GM06990 (cell line): Measurements from ENCODE around the gene PLEKHA4.
"Not testable (repeated sequence)": the region's sequence is repeated elsewhere in the genome, so short reads cannot be mapped to it uniquely, and the experiment has no call there.

ENCODE experiments used
- DNase-seq: peaks from one replicate; pipeline ENCODE4 v3.0.0-alpha.2; 2011; ENCODE audit not compliant: insufficient read length; ENCODE audit errors: extremely low read depth
- H3K27me3 ChIP-seq: replicated peaks from 2 replicates; pipeline ENCODE4 v1.6.0; 2011; ENCODE audit warnings: low read length; ENCODE audit not compliant: control insufficient read depth, insufficient read depth
- H3K36me3 ChIP-seq: 2 replicates; pipeline ENCODE4 v1.5.1; 2011; ENCODE audit warnings: low read length; ENCODE audit not compliant: control insufficient read depth, insufficient read depth
- H3K4me3 ChIP-seq: replicated peaks from 2 replicates; pipeline ENCODE4 v1.5.1; 2011; ENCODE audit warnings: low read depth, mild to moderate bottlenecking, control low read depth, low read length
- TF ChIP-seq, protein P1 (sequence below): IDR thresholded peaks from 2 replicates; pipeline ENCODE4 v1.5.1; 2011; ENCODE audit warnings: low read length, control low read depth, mild to moderate bottlenecking, inconsistent platforms; ENCODE audit not compliant: insufficient read depth, poor library complexity, severe bottlenecking

PLEKHA4 gene

GRCh38 chr19:48795055-48795684 is 73.2 kb downstream of the PLEKHA4 start:
- no peaks in the 10 kb centered on the region; the same call in 1 of the 2 replicates for H3K36me3 ChIP-seq
- H3K27me3 ChIP-seq: no peaks in the 10 kb centered on the region
- TF ChIP-seq, protein P1, sequence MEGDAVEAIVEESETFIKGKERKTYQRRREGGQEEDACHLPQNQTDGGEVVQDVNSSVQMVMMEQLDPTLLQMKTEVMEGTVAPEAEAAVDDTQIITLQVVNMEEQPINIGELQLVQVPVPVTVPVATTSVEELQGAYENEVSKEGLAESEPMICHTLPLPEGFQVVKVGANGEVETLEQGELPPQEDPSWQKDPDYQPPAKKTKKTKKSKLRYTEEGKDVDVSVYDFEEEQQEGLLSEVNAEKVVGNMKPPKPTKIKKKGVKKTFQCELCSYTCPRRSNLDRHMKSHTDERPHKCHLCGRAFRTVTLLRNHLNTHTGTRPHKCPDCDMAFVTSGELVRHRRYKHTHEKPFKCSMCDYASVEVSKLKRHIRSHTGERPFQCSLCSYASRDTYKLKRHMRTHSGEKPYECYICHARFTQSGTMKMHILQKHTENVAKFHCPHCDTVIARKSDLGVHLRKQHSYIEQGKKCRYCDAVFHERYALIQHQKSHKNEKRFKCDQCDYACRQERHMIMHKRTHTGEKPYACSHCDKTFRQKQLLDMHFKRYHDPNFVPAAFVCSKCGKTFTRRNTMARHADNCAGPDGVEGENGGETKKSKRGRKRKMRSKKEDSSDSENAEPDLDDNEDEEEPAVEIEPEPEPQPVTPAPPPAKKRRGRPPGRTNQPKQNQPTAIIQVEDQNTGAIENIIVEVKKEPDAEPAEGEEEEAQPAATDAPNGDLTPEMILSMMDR: peak; percentile 93
- H3K4me3 ChIP-seq: peak overlapping the region; percentile 62
- peak; percentile 88 for DNase-seq

DNA sequence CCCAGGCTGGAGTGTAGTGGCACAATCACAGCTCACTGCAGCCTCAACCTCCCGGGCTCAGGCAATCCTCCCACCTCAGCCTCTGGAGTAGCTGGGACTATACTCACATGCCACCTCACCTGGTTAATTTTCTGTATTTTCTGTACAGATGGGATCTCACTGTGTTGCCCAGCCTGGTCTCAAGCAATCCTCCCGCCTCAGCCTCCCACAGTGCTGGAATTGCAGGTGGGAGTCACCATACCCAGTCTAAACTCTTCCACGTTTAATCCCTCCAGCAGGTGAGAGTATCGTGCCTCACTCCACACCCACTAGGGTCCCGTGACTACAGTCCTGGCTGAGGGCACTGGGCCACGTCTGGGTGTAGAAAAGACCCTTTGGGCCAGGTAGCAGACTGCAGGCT is 74.1 kb downstream of the PLEKHA4 start:
- no peak for DNase-seq
- H3K27me3 ChIP-seq: no peaks in the 10 kb centered on the region
- H3K4me3 ChIP-seq: no peak overlapping the region
- TF ChIP-seq, protein P1: no peak
- no peaks in the 10 kb centered on the region; the same call in 1 of the 2 replicates for H3K36me3 ChIP-seq

DNA sequence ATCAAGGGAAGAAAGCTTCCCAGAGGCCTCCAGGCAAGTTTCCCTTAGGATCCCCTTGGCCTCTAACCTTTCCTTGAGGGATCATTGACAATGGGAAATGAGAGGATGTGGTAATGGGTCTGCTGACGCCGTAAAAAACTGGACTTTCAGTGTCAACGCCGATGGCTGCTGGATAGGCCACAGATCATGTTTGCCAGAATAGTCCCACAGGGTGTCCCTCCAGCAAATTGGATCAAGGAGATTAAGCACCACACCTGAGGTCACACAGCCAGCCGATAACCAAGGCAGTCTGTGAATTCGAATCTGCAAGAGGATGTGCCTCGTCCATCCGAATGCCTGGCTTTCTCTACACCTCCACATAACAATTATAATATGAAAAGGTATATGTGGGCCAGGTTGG is 75.1 kb downstream of the PLEKHA4 start:
- TF ChIP-seq, protein P1: no peak
- no peaks in the 10 kb centered on the region for H3K27me3 ChIP-seq
- no peak overlapping the region for H3K4me3 ChIP-seq
- H3K36me3 ChIP-seq: no peaks in the 10 kb centered on the region; the same call in 1 of the 2 replicates
- DNase-seq: no peak

- not testable (repeated sequence) for H3K27me3 ChIP-seq, H3K4me3 ChIP-seq, DNase-seq, H3K36me3 ChIP-seq
Observed at GRCh38 chr19:48787331-48787730, 81.1 kb downstream of the PLEKHA4 start.
